Right ventricle myocardium superior (tissue), 1 donor: ENCODE results near the gene SCN7A. TPM values are rescaled to one million over a fixed set of nuclear protein-coding genes. Genes with fewer than 3 reads are reported as not detected.
"Not testable (repeated sequence)": the region's sequence is repeated elsewhere in the genome, so short reads cannot be mapped to it uniquely, and the experiment has no call there.

Experiments
- ATAC-seq: fragments of 200-7000 bp; cut with Tn5 transposase; one replicate; pipeline ENCODE4 v1.9.1; 2020; ENCODE audit warnings: mild to moderate bottlenecking; ENCODE audit not compliant: poor library complexity
- DNase-seq: peaks from one replicate; pipeline ENCODE4 v3.0.0-alpha.2; 2020
- intact Hi-C: fragments of 100-400 bp; cut with DNase I; formaldehyde crosslinking; loops from one replicate; pipeline ENCODE4 v1.11.2; 2022
- total RNA-seq: library from RNA; stranded (reverse); fragmentation: NEBNext Ultra II Directional; extraction: Animal tissue kit (Norgen Biotek cat#: 25700); gene quantifications from one replicate; pipeline ENCODE4 v1.2.1, GENCODE V29; 2021
- donor health status: DM: no; HTN: yes; CAD: no; lungs with severe emphysema.

Gene SCN7A
- total RNA-seq, 1 donor from 2014 or later = 27.7 TPM

GRCh38 chr2:166411473-166412230 lies 82.4 kb downstream of the SCN7A start:
- intact Hi-C loops = no loop called here
- no peak for ATAC-seq
- no peak for DNase-seq

- intact Hi-C loops = no loop called here
- ATAC-seq (no peak), DNase-seq (no peak)
These were observed 83.1 kb downstream of the SCN7A start for GRCh38 chr2:166410828-166411472.

- intact Hi-C loops, DNase-seq, ATAC-seq: not testable (repeated sequence)
These were observed 86.3 kb downstream of the SCN7A start for GRCh38 chr2:166407746-166408145.

- intact Hi-C loops = no loop called here
- ATAC-seq (no peak), DNase-seq (no peak)
These were observed 87.7 kb downstream of the SCN7A start for GRCh38 chr2:166406374-166406773.

GRCh38 chr2:166405569-166405926 lies 88.5 kb downstream of the SCN7A start:
- intact Hi-C loops = no loop called here
- no peak for DNase-seq
- ATAC-seq = no peak

GRCh38 chr2:166404831-166405568 lies 89.0 kb downstream of the SCN7A start:
- intact Hi-C loops = no loop called here
- ATAC-seq = no peak
- DNase-seq = no peak

GRCh38 chr2:166394245-166394644 lies 99.8 kb downstream of the SCN7A start:
- intact Hi-C loops = no loop called here
- no peak for DNase-seq
- no peak for ATAC-seq

GRCh38 chr2:166393008-166393407 lies 101.0 kb downstream of the SCN7A start:
- DNase-seq (no peak), ATAC-seq (no peak)
- intact Hi-C loops = no loop called here

GRCh38 chr2:166388481-166389070 lies 105.5 kb downstream of the SCN7A start:
- intact Hi-C loops = no loop called here
- ATAC-seq (peak; percentile 59), DNase-seq (no peak)

- ATAC-seq (no peak), DNase-seq (no peak)
- intact Hi-C loops = no loop called here
These were observed 108.7 kb downstream of the SCN7A start for GRCh38 chr2:166385313-166385712.

GRCh38 chr2:166384774-166385173 lies 109.3 kb downstream of the SCN7A start:
- no peak for ATAC-seq
- intact Hi-C loops = no loop called here
- DNase-seq = no peak

- DNase-seq = no peak
- ATAC-seq = no peak
- intact Hi-C loops = no loop called here
These were observed 111.6 kb downstream of the SCN7A start for GRCh38 chr2:166382448-166382847.

GRCh38 chr2:166380615-166381014 lies 113.4 kb downstream of the SCN7A start:
- no peak for DNase-seq
- intact Hi-C loops = no loop called here

GRCh38 chr2:166376873-166377272 lies 117.2 kb downstream of the SCN7A start:
- intact Hi-C loops = no loop called here
- ATAC-seq (no peak), DNase-seq (no peak)

More at GRCh38 chr2:166380615-166381014, 113.4 kb downstream of the SCN7A start:
- no peak for ATAC-seq

GRCh38 chr2:166376488-166376828 lies 117.6 kb downstream of the SCN7A start:
- no peak for ATAC-seq
- no peak for DNase-seq
- intact Hi-C loops = no loop called here

- intact Hi-C loops = no loop called here
- DNase-seq = peak; percentile 86
- peak; percentile 98 for ATAC-seq
These were observed 118.1 kb downstream of the SCN7A start, which contains the start of gene SCN9A for GRCh38 chr2:166375736-166376487. SCN9A (minus strand) TSS chr2:166375944; CDS start chr2:166311756, 64,188 bp downstream.

- DNase-seq (no peak), ATAC-seq (peak; percentile 34)
- intact Hi-C loops = no loop called here
These were observed 118.8 kb downstream of the SCN7A start for GRCh38 chr2:166375195-166375735.

- ATAC-seq (no peak), DNase-seq (no peak)
- intact Hi-C loops = no loop called here
These were observed 120.1 kb downstream of the SCN7A start for GRCh38 chr2:166373951-166374350.
